Muscle of arm (tissue), 12 donors: ENCODE measurements around the gene NEIL1. TPM values are rescaled to one million over a fixed set of nuclear protein-coding genes. Genes with fewer than 3 reads are reported as not detected.
A peak's percentile ranks its signal among the peaks of the same experiment; 100 is the strongest.

ENCODE experiments used
- DNase-seq: peaks from one replicate; pipeline ENCODE4 v3.0.0-alpha.2; 2013
- polyA plus RNA-seq, 12 donors: library from polyadenylated mRNA; unstranded; fragments of 120-200 nt; gene quantifications; one replicate each; pipeline ENCODE4 v1.2.1, GENCODE V29; 2013; ENCODE audit not compliant: insufficient read length in 12 of 12

The NEIL1 gene
- polyA plus RNA-seq, 12 donors: 4.4 to 24.5 (median 7.8) TPM; not detected in 1

DNA sequence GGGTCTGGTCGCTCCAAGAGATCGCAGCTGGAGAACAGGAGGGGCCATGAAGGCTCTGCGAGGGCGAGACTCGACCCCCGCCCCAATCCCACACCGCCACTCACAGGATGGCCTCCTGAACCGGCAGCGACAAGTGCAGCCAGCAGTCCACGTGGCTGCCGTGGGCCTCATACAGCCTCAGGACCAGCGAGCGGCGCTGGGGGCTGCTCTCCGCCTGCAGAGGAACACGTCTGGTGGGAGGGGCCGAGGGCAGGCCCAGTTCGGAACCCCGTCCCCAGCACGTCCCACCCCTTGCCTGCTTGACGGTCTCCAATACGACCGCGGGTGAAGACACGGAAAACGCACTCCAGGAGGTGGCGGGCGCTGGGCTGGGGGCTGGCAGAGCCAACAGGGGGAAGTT is 9.2 kb downstream of the NEIL1 start:
- DNase-seq: no peak

DNA sequence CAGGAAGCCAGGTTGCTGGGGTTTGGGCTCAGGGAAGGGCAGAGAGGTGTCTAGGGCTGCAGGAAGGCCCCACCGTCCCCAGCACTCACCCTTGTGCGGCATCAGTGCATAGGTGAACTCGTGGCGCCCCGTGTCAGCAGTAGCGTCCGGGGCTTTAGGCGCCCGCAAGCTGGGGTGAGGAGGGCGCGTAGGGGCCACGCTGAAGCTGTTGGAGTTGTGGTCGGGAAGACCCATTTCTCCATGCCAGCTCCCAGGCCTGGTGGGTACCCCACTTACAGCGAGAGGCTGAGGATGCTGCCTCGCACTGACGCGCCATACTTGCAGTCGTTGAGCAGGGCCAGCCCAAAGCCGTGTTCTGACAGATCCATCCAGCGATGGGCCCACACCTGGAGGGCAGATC is 9.7 kb downstream of the NEIL1 start:
- no peak for DNase-seq

DNA sequence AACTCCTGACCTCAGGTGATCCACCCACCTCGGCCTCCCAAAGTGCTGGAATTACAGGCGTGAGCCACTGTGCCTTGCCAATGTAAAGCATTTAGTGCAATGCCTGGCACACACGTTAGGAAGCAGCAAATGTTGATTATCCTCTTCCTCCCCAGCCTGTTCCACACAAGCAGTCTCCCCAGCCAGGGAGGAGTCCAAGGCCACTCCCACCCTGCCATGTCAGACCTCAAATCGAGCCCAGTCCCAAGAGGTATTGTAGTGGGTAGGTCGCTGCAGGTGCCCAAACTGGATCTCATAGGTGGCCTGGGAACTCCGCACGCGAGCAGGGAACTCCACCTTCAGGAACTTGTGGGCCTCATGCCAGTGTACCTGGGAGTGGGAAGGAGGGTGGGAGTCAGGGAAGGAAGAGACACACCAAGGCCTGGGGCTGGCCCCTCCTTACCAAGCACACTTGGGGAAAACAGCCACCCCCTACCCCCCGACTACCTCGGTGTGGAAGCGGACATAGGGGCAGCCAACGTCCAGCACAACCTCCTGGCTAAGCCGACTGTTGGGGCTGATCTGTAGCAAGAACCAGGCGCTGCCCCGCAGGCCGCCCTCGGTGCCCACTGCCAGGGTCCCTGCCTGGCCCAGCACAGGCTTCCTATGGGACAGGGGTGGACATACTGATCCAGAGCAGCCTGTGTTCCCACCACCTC is 11.3 kb downstream of the NEIL1 start:
- no peak for DNase-seq

DNA sequence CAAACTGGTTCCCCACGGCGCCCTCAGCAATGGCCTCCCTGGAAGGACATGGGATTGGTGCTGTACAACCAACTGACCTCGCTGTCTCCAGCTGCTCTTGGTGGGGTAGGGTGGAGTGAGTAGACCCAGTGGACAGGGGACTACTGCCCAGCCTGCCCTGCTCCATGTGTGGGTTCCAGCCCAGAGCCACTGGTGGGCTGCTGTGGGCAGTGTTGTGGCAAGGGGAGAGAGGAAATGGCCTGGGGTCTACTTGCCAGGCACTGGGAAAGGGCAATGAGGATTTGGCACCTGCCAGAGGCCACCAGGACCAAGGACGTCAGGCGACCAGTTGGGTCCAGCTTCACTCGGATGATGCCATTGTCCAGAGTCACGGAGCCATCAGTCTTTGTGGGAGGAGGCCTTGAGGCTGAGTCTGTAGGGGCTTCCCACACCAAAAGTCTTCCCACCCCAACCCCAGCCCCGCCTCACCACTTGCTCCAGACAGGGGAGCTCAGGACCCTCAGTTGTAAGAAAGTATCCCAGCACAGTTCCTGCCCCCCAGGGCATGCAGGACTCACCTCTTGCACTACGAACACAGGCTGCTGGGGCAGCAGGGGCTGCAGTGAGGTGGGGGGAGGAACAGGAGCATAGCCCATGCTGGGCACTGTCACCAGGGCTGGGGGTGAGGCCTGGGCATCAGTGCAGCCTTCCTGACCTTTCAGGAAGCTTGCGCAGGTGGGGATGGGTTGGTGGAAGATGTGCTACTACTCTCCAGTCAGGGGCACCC is 12.1 kb downstream of the NEIL1 start:
- DNase-seq: no peak

DNA sequence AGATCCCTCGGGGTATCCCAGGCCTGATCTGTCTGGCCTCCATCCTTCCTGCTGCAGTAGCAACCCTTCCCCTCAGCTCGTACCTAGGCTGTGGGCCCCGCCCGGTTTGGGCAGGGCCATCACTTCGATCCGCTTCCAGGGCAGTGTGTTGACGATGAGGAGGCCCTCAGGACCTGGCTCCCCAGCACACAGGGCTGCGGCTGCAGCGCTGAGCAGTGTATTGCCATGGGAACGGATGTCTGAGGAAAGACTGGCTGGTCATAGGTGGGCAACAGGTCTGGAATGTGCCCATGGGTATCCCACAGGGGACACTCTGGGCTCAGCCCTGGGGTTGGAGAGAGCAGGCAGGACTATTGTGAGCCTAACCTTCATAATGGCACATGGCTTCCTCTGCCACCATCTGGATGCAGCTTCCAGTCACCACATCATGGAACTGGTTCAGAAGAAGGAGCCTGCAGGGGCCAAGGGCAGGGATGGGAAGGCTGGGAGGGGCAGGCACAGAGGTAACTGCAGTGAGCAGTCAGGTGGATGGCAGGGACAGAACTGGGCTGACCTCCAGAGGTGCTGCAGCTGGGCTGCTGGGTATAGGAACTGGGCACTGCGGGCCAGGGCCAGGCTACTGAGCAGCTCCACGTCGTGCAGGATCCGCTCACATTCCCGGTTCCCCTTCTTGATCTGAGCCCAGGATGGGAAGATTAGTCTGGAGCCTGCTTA is 12.9 kb downstream of the NEIL1 start:
- no peak for DNase-seq

DNA sequence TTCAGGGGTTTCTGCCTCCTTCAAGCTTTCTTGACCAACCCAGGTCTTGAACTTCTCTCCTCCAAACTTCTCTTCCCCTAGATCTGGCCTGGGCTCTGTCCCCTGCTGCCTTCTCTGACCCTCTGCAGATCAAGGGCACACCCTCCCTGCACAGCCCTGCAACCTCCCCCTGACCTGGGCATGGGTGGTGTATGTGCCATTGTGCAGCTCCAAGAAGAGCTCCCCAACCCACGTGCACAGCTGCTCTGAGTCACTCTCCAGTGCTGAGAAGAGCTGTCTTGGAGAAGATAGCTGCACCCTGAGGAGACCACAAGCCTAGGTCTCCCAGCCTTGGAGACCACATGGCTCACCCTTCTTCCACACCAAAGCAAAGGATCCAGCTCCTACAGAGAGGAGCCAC is 13.6 kb downstream of the NEIL1 start:
- no peak for DNase-seq

DNA sequence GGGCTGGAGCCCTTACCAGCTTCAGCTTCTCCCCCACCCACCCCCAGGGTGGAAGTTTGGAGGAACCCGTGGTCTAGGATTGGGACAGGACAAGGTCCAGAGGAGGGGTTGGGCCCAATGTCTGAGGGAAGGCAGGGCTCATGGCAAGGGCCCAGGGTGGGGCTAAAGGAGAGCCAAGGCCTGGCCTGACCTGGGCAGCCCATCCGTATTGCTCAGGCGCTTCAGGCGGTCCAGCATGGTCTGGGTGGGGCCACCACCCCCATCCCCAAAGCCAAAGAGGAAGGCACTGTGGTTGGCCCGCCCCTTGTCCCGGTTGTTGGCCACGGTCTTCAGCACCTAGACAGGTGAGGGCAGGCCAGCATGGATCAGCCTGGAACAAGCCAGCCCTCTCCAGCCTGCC is 14.0 kb downstream of the NEIL1 start:
- DNase-seq: no peak

DNA sequence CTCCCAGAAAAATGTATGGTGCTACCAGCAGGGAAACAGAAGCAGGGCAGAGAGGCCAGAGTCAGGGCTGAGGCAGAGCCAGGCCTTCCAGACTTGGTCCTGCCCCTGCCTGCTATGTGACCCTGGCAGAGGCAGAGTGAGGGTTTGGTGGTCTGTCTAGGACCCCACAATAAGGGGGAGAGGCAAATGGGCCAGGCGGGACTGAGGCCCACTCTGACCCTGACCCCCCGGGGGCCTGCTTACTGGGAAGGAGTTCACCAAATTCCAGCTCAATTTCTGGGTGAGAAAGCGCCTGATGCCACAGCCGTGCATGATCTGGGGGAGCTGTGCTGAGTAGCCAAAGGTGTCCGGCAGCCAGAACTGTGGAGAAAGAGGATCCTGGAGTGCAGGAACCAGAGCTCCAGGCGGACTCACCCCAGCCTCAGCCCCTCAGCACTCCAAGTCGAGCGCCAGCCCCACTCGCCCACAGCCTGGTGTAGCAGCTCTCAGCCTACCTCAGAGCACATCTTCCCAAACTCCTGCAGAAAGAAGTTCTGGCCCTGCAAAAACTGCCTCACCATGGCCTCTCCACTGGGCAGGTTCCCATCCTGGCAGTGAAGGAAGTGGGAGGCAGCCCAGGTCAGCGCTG is 14.6 kb downstream of the NEIL1 start:
- no peak for DNase-seq

DNA sequence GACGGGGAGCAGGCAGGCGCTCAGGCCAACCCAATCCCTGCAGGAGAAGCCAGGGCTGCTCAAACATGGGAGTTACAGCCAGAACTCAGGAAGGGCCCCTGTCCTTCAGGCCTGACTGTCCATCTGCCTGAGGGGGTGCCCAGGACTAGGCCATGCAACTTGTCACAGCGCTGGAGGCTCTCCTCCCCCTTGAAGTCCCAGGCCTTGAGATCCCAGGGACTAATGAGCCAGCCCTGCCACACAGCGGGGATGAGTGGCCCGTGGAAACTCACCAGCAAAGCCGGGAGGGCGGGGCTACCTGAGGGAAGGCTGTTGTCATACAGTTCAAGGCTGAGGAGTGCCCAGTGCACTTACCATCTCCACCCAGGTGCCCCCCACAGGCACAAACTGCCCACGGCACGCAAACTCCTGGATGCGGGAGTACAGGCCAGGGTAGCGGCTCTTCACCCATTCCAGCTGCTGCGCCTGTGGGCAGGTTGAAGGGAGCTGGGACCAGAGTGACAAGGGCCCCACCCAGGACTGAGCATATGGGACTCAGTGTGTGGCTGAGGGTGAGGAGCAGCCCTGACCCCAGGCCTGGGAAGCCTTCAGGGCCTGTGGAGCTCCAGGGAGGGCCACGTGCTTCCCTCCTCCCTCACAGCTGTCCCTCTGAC is 15.3 kb downstream of the NEIL1 start:
- no peak for DNase-seq

DNA sequence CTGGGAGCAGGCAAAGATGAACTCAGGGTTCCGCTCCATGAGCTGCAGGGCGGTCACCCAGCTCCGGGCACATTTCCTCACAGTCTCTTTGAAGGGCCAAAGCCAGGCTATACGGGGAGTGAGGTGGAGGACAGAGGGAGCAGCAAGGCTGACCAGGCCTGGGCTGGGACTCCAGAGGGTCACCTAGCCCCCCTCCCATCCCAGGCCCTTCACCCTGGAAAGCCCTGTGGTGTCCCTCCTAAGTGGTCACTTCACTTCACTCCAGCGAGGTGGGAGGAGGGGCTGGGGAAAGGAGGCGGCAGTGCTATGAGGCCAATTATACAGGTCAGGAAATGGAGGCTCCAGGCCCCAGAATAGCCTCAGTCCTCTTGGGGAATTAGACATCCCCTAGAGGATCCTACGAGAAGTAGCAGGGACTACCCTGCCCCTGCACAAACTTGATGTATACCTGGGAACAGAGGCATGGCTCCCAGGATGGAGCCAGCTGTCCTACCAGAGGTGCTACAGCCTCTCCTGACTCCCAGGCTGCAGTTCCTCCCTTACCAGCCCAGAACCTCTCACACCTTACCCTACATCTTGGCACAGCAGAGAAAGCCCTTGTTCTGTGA is 15.9 kb downstream of the NEIL1 start:
- no peak for DNase-seq

DNA sequence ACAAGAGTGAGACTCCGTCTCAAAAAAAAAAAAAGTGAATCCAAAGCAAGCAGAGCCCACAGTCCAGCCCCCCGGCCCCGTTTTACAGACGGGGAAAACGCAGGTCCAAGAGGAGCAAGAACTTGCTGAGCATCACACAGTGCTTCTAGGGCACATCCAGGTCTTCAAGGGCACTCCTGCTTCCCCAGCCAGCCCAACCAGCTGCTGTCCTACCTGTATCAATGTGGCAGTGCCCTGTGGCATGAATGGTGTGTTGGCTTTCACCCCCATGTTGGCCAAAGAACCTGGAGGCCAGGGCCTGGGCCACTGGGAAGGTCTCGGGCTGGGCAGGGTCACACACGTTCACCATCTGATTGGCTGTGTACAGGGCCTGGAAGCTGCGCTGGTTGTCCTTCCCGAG is 16.9 kb downstream of the NEIL1 start:
- no peak for DNase-seq

DNA sequence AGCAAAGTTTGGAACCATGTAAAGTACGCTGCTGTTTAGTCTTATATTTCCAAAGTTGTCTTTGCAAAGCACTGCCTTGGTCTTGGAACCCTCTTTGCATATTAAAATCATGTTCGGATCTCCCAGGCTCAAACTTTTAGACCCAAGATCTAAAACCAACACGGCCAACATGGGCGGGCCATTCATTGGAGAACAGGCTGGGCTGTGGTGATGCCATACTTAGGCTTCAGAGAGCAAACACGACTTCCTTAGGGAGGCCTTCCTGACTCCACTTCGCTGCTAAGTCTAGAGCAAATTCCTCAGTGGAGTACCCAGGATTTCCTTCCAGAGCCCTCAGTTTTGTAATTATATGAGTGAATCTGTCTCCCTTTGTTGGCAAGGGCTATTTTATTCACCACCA is 18.0 kb downstream of the NEIL1 start:
- no peak for DNase-seq

DNA sequence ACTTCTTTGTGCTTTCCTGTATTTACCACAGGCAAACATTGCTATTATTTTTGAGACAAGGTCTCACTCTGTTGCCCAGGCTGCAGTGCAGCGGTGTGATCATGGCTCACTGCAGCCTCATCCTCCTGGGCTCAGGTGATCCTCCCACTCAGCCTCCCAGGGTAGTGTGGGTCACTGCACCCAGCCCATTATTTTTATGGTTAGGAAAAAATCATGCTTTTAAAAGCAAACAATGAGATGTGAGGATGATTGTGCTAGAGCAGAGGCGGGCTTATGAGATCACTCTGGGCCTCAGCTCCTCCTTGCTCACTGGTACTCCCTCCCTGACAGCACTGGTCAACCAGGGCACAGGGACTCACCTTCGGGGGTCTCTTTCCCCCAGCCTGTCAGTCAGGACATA is 19.3 kb downstream of the NEIL1 start:
- no peak for DNase-seq

DNA sequence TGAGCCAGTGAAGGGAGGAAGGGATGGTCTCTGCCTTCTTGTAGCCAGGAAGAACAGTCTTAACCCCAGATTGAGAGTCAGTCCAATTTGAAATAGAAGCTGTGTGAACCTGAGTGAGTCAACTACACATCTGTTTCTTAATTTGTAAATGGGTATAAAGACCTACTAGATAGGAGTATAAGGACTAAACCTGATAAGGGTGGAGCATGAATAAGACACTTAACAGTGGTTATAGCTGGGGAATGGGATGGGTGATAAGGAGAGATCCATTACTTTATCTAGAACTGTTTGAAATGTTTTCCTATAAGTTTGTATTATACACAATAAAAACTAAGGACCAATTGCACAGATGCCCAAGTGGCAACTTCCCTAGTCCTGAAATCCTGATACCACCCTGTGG is 20.2 kb downstream of the NEIL1 start:
- DNase-seq: no peak

DNA sequence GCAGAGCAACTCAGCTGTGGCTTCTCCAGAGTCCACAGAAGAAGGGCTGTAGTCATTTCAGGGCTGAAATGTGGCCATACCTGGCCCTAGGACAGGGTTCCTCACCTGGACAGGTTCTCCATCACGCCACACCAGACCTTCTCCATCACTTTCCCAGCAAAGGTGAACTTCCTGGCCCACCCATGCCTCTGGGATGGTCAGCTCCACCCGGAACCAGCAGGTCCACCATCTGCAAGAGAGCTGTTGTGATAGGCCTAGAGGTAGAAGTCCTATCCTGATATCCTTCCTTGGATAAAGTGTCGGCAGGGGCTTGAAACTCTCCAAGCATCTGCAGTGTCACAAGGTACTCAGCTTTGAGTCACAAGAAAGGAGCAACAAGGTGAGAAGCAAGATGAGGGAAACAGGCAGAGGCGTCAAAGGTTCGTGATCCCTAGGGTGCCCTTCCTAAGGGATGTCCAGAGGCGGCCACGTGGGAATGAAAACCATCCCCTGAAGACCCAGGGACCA is 20.6 kb downstream of the NEIL1 start:
- no peak for DNase-seq

DNA sequence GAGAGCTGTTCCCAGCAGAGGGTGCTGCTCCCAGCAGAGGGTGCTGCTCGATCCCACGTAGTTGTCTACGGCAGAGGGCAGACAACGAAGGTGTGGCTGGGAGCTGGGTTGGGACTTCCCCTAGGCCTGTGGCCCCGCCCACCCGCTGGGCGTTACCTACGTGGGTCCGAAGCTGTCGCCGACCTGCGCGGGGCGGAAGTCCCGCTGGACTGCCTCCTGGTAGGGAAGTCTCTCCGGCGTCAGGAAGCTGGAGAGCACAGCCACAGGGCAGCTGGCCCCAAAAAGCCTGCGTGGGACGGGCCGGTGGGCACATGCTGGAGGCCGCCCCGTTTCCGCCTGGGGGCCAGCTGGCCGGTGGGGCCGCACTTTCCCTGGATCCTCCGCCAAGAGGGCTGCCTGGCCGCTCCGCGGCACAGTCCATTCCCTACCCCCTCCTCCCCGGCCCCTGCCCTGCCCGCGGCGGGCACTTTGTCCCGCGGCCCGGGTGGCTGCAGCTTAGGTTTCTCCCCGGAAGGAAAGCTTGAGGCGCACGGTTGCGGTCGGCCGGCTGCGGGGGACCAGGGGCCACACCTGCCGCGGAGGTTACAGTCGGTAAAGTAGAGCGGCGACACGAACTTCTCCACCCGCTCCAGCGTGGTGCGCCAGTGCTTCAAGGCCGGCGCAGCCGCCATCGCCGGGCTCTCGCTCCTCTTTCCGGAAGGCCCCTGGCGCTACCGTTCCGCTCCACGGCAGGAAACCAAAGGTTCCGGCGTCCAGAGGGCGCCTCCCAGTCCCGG is 21.3 kb downstream of the NEIL1 start, which contains the start of gene MAN2C1:
Gene MAN2C1 (minus strand): TSS at position 695 of the 776 bp plus-strand sequence. CDS start 24 bp downstream, at position 671.
- DNase-seq: peak; percentile 93

DNA sequence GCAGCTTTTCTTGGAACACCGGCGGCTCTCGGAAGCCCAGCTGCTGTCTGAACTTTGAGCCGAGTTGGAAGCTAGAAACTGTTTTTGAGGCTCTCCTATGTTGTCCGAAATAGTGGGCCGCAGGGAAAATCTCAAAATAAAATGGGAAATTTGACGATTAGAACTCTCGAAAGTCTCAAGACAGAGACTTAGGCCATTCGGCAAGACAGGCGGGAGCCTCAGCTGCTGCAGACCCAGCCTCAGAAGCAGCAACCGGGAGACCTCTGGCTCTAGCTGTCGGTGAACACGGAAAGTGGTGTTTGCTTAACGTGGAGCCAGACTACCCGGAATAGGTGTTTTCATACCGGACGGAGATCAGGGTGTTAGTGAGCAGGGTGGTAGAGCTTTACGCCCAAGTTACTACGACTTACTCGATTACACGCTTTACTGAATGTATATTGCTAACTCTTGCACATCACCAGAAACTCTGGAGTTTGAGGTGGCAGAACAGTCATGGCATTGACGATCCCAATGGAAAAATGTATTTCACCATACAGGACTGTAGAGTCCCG is 21.9 kb downstream of the NEIL1 start:
- no peak for DNase-seq

DNA sequence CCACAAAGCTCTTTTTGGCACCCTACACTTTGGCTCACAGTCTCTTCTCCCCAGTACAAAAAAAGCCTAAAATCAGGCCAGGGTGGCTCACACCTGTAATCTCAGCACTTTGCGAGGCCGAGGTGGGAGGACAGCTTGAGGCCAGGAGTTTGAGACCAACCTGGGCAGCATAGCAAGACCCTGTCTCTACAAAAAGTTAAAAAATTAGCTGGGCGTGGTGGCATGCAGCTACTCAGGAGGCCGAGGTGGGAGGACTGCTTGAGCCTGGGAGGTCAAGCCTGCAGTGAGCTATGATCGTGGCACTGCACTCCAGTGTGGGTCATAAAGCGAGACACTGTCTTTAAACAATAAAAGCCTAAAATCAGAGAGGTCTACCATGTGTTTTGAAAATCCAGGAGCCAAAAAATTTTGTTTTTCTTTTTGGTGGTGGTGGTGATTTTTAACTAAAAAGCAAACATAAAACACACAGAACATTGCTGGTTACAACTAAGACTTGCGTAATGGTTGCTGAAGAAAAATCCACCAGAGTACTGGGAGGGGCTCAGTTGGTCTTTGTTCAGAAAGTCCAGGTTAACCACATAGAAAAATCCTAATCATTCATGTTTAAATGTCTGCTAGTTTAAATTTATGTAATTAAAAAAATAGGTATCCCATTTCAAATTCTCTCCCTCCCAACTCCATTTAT is 23.2 kb downstream of the NEIL1 start:
- no peak for DNase-seq

DNA sequence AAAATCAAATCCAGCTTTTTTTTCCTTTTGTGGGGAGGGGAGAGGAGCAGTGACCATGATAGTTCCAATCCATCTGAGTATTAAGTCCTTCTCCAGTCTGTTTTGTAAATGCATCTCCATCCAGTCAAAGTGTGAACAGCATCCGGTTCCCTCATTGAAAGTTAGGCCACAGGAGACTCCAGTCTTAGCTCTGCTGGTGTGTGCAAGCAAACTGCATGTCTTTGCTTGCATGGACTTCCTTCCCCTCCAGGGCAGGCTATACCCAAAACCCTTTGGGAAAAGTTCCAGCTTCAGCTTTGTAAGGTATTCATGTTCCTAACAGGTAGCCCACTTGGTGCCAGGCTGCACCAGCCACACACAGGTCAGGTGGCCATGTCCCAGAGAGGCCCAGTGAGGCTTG is 24.6 kb downstream of the NEIL1 start:
- DNase-seq: no peak
